Prostate gland (tissue), 2 donors: ENCODE data around the gene EDNRA. TPM values are rescaled to one million over a fixed set of nuclear protein-coding genes. Genes with fewer than 3 reads are reported as not detected.

ENCODE experiments used
- DNase-seq: peaks from one replicate; pipeline ENCODE4 v3.0.0-alpha.2; 2019; ENCODE audit warnings: low spot score
- H3K27ac ChIP-seq, 2 donors: fragments of 200-600 bp; sonication (generic); 2 replicates each; pipeline ENCODE4 v1.5.1; 2017 to 2019
- H3K27me3 ChIP-seq: fragments of 200-600 bp; sonication (generic); replicated peaks from 2 replicates; pipeline ENCODE4 v1.5.1; 2019; ENCODE audit not compliant: insufficient read depth
- H3K36me3 ChIP-seq, 2 donors: fragments of 200-600 bp; sonication (generic); 1 replicate in 1 of 2; 2 replicates in 1 of 2; pipeline versions ENCODE4 v1.5.1 to v1.8.1; 2017 to 2019
- H3K4me1 ChIP-seq: fragments of 200-600 bp; sonication (generic); replicated peaks from 2 replicates; pipeline ENCODE4 v1.5.1; 2019
- H3K4me3 ChIP-seq, 2 donors: fragments of 200-600 bp; sonication (generic); 2 replicates each; pipeline ENCODE4 v1.5.1; 2017 to 2019
- H3K9me3 ChIP-seq: fragments of 200-600 bp; sonication (generic); 2 replicates; pipeline ENCODE4 v1.5.1; 2017
- CTCF ChIP-seq, 4 experiments: fragments of 200-600 bp in 2 of 4; fragments of 450-650 bp in 2 of 4; sonication (generic) in 2 of 4; IDR thresholded peaks; 1 replicate in 3 of 4; 2 replicates in 1 of 4; pipeline ENCODE4 v1.5.1; 2016 to 2019; ENCODE audit warnings: antibody characterized with exemption in 4 of 4, mild to moderate bottlenecking in 2 of 4, moderate library complexity in 2 of 4
- POLR2A ChIP-seq: fragments of 450-650 bp; IDR thresholded peaks from one replicate; pipeline ENCODE4 v1.6.1; 2016; ENCODE audit warnings: antibody characterized with exemption, mild to moderate bottlenecking
- POLR2AphosphoS5 ChIP-seq: sonication (generic); formaldehyde crosslinking; IDR thresholded peaks from one replicate; pipeline ENCODE4 v1.6.1; 2017; ENCODE audit warnings: antibody characterized with exemption
- WGBS: methylation state at CpG from one replicate; pipeline ENCODE4 v1.1.5; 2018; 5-methylcytosine and 5-hydroxymethylcytosine counted together
- intact Hi-C: fragments of 100-400 bp; cut with DNase I; formaldehyde crosslinking; loops from one replicate; pipeline ENCODE4 v1.14.2; 2022
- total RNA-seq, 2 donors: library from RNA; depleted of rRNA; stranded (reverse); fragments of >200 nt; gene quantifications; one replicate each; pipeline ENCODE4 v1.1.0, GENCODE V29; 2016

Gene EDNRA
- total RNA-seq, 2 donors from 2014 or later: 17.8 to 27.3 TPM

GRCh38 chr4:147570616-147571015 lies 89.7 kb downstream of the EDNRA start:
- intact Hi-C loops: no loop called here
- H3K36me3 ChIP-seq: no peaks in the 10 kb centered on the region
- 21% methylated on average over 4 of the region's 4 CpGs for WGBS
- no peak for DNase-seq
- no peaks in the 10 kb centered on the region for H3K9me3 ChIP-seq
- no peaks in the 10 kb centered on the region for H3K4me1 ChIP-seq
- H3K27ac ChIP-seq: peak overlapping the region; percentile 5 to 20
- H3K4me3 ChIP-seq: no peak overlapping the region
- no peaks in the 10 kb centered on the region for H3K27me3 ChIP-seq
- TF ChIP-seq POLR2AphosphoS5: no peak
- TF ChIP-seq POLR2A: no peak
- no peak for TF ChIP-seq CTCF (IDR thresholded peaks at IDR 0.05)

DNA sequence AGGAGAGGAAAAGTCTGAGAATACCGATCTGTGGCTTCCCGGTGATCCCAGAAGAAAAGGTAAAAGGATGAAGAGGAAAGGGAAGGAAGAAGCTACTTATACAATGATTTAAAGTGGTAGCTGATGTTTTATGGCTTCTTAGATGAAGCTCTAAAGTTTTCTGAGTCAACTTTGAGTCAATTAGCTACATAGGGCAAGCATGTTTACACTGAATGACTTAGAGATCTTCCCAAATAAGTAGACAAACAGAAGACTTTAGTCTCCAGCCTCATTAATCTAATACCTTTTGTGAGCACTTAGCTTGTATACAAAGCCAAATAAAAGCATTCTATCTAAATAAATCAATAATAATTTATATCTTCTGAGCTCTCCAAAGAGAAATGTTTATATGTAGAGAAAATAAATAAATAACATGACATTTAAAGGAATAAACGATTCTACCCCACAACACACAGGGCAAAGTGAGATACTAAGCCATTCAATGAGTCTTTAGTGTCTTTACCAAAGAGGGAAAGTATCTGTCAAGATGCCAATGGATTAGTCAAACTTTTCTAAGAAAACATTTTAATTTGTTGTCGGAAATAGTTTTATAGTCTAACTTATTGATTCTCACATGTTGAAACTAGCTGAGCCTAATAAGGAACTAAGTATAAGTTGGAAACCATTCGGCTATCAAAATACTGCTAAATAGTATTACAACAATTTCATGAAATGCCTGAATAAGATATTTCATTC lies 90.3 kb downstream of the EDNRA start:
- no peaks in the 10 kb centered on the region for H3K4me1 ChIP-seq
- no peak overlapping the region for H3K4me3 ChIP-seq
- no peak for DNase-seq
- H3K27me3 ChIP-seq: no peaks in the 10 kb centered on the region
- peak overlapping the region; percentile 5 to 20 for H3K27ac ChIP-seq
- intact Hi-C loops: no loop called here
- no peaks in the 10 kb centered on the region for H3K9me3 ChIP-seq
- peak; percentile 6 for TF ChIP-seq POLR2AphosphoS5
- TF ChIP-seq CTCF (IDR thresholded peaks at IDR 0.05): no peak
- H3K36me3 ChIP-seq: no peaks in the 10 kb centered on the region
- 30% methylated on average over 5 of the region's 5 CpGs for WGBS

DNA sequence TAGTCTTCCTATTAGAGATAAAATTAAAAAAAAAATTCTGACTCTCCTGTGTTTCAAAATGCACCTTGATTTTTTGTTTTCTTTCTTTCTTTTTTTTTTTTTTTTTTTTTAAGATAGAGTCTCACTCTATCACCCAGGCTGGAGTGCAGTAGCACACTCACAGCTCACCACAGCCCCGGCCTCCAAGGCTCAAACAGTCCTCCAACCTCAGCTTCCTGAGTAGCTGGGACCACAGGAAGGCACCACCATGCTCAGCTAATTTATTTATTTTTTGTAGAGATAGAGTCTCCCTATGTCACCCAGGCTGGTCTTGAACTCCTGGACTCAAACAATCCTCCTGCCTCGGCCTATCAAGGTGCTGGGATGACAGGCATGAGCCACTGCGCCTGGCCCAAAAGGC lies 95.2 kb downstream of the EDNRA start:
- Histone ChIP-seq H3K36me3 (no peaks in the 10 kb centered on the region), H3K27ac (no peak overlapping the region), H3K4me3 (no peak overlapping the region), H3K27me3 (no peaks in the 10 kb centered on the region), H3K4me1 (no peaks in the 10 kb centered on the region), H3K9me3 (no peaks in the 10 kb centered on the region)
- intact Hi-C loops: no loop called here
- WGBS: 95% methylated on average over 3 of the region's 3 CpGs
- no peak for TF ChIP-seq POLR2A
- TF ChIP-seq POLR2AphosphoS5: no peak
- TF ChIP-seq CTCF (IDR thresholded peaks at IDR 0.05): no peak
- no peak for DNase-seq

GRCh38 chr4:147578051-147578476 lies 97.2 kb downstream of the EDNRA start:
- no peaks in the 10 kb centered on the region for H3K9me3 ChIP-seq
- H3K36me3 ChIP-seq: no peaks in the 10 kb centered on the region
- intact Hi-C loops: no loop called here
- no peak overlapping the region for H3K27ac ChIP-seq
- TF ChIP-seq POLR2A (no peak), CTCF (IDR thresholded peaks at IDR 0.05) (no peak), POLR2AphosphoS5 (no peak)
- H3K27me3 ChIP-seq: no peaks in the 10 kb centered on the region
- H3K4me1 ChIP-seq: no peaks in the 10 kb centered on the region
- WGBS: 67% methylated on average over 6 of the region's 6 CpGs
- H3K4me3 ChIP-seq: no peak overlapping the region
- no peak for DNase-seq

GRCh38 chr4:147578593-147578992 lies 97.7 kb downstream of the EDNRA start:
- Histone ChIP-seq H3K27ac (no peak overlapping the region), H3K4me3 (no peak overlapping the region), H3K36me3 (no peaks in the 10 kb centered on the region), H3K27me3 (no peaks in the 10 kb centered on the region), H3K4me1 (no peaks in the 10 kb centered on the region), H3K9me3 (no peaks in the 10 kb centered on the region)
- TF ChIP-seq POLR2A (no peak), POLR2AphosphoS5 (no peak)
- DNase-seq: no peak
- 77% methylated on average over 3 of the region's 3 CpGs for WGBS
- intact Hi-C loops: no loop called here
